Trophoblast cell (in vitro differentiated cells and primary cell): ENCODE results near the gene PDE6A.

Source experiments
- DNase-seq, 2 donors: peaks; one replicate each; pipeline ENCODE4 v3.0.0-alpha.2; 2016
- H2AFZ ChIP-seq: 2 replicates; pipeline ENCODE4 v1.6.1; 2013; ENCODE audit warnings: low read length, moderate library complexity, mild to moderate bottlenecking; ENCODE audit not compliant: insufficient read depth, poor library complexity
- H2AK5ac ChIP-seq: 2 replicates; pipeline ENCODE4 v1.6.1; 2013; ENCODE audit warnings: mild to moderate bottlenecking, low read length
- H2BK120ac ChIP-seq: 2 replicates; pipeline ENCODE4 v1.6.1; 2013; ENCODE audit warnings: low read length, mild to moderate bottlenecking, moderate library complexity; ENCODE audit not compliant: insufficient read depth, poor library complexity
- H2BK12ac ChIP-seq: 2 replicates; pipeline ENCODE4 v1.6.1; 2013; ENCODE audit warnings: mild to moderate bottlenecking, low read length, moderate library complexity
- H2BK5ac ChIP-seq: 2 replicates; pipeline ENCODE4 v1.6.1; 2013; ENCODE audit warnings: low read length, low read depth, moderate library complexity, mild to moderate bottlenecking; ENCODE audit not compliant: poor library complexity
- H3K14ac ChIP-seq: 2 replicates; pipeline ENCODE4 v1.6.1; 2013; ENCODE audit warnings: mild to moderate bottlenecking, low read length
- H3K18ac ChIP-seq: 2 replicates; pipeline ENCODE4 v1.6.1; 2013; ENCODE audit warnings: mild to moderate bottlenecking, low read length
- H3K23ac ChIP-seq: 2 replicates; pipeline ENCODE4 v1.6.1; 2013; ENCODE audit warnings: low read length
- H3K27ac ChIP-seq: 2 replicates; pipeline ENCODE4 v1.5.1; 2013; ENCODE audit warnings: low read depth, mild to moderate bottlenecking, inconsistent platforms, low read length, moderate library complexity
- H3K27me3 ChIP-seq: 2 replicates; pipeline ENCODE4 v1.6.1; 2013; ENCODE audit warnings: inconsistent platforms, mild to moderate bottlenecking, low read length, moderate library complexity; ENCODE audit not compliant: insufficient read depth
- H3K36me3 ChIP-seq, 2 experiments: 1 replicate in 1 of 2; 2 replicates in 1 of 2; pipeline ENCODE4 v1.6.1; 2013; ENCODE audit warnings: low read length in 2 of 2, mild to moderate bottlenecking in 2 of 2, moderate library complexity in 1 of 2; ENCODE audit not compliant: insufficient read depth in 2 of 2, control insufficient read depth in 1 of 2
- H3K4ac ChIP-seq: 2 replicates; pipeline ENCODE4 v1.6.1; 2013; ENCODE audit warnings: low read depth, mild to moderate bottlenecking, low read length, moderate library complexity
- H3K4me1 ChIP-seq, 2 experiments: 1 replicate in 1 of 2; 2 replicates in 1 of 2; pipeline ENCODE4 v1.6.1; 2013; ENCODE audit warnings: low read length in 2 of 2, mild to moderate bottlenecking in 2 of 2, moderate library complexity in 1 of 2; ENCODE audit not compliant: insufficient read depth in 2 of 2, control insufficient read depth in 1 of 2
- H3K4me2 ChIP-seq: 2 replicates; pipeline ENCODE4 v1.6.1; 2013; ENCODE audit warnings: inconsistent platforms, mild to moderate bottlenecking, low read length, moderate library complexity
- H3K4me3 ChIP-seq: 2 replicates; pipeline ENCODE4 v1.5.1; 2013; ENCODE audit warnings: mild to moderate bottlenecking, low read depth, low read length, inconsistent platforms
- H3K79me1 ChIP-seq: one replicate; pipeline ENCODE4 v1.6.1; 2013; ENCODE audit warnings: low read length
- H3K79me2 ChIP-seq: 2 replicates; pipeline ENCODE4 v1.6.1; 2013; ENCODE audit warnings: low read length, mild to moderate bottlenecking; ENCODE audit not compliant: control insufficient read depth, insufficient read depth, poor library complexity
- H3K9ac ChIP-seq: 2 replicates; pipeline ENCODE4 v1.6.1; 2013; ENCODE audit warnings: mild to moderate bottlenecking, low read length
- H3K9me3 ChIP-seq: 2 replicates; pipeline ENCODE4 v1.6.1; 2013; ENCODE audit warnings: low read depth, mild to moderate bottlenecking, control low read depth, inconsistent platforms, low read length; ENCODE audit not compliant: insufficient read depth
- H4K12ac ChIP-seq: 2 replicates; pipeline ENCODE4 v1.6.1; 2013; ENCODE audit warnings: low read depth, mild to moderate bottlenecking, low read length, moderate library complexity
- H4K8ac ChIP-seq: 2 replicates; pipeline ENCODE4 v1.6.1; 2013; ENCODE audit warnings: low read depth, mild to moderate bottlenecking, low read length, moderate library complexity
- H4K91ac ChIP-seq: one replicate; pipeline ENCODE4 v1.6.1; 2013; ENCODE audit warnings: low read depth, mild to moderate bottlenecking, low read length, moderate library complexity
- WGBS: extraction: QIAGEN DNeasy Blood & Tissue Kit; methylation state at CpG from one replicate; pipeline ENCODE4 v1.1.7; 2013; ENCODE audit warnings: missing lambda C conversion rate; ENCODE audit not compliant: insufficient read length, insufficient coverage; ENCODE audit errors: extremely low coverage; 5-methylcytosine and 5-hydroxymethylcytosine counted together

Gene PDE6A

DNA sequence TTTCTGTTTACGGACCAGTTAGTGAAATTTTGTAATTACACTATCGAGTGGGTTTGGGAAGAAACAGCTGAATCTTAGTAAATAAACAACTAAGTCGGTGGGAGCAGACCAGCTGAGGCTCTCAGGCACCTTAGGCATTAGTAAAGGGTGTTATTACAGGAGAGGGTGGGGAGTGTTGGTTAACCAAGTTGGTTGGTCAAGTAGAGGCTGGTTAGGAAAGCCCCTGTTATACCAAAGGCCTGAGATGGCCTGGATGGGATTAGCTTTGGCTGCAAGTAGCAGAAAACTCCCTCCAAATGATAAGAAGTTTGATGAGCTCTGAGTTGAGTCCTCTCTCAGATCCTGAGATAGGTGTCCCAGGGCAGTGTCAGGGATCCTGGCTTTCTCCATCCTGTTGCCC, 133.1 kb downstream of the PDE6A start:
- H4K8ac ChIP-seq = no peak overlapping the region
- no peak overlapping the region for H2BK120ac ChIP-seq
- DNase-seq = no peak
- H3K23ac ChIP-seq = no peak overlapping the region
- no peak overlapping the region for H3K9ac ChIP-seq
- H2AK5ac ChIP-seq = no peak overlapping the region
- H4K91ac ChIP-seq = no peak overlapping the region
- no peaks in the 10 kb centered on the region for H3K79me2 ChIP-seq
- WGBS = no CpG with 5 or more reads among the region's 3 CpGs
- no peak overlapping the region for H2AFZ ChIP-seq
- H2BK12ac ChIP-seq = no peak overlapping the region
- no peak overlapping the region for H3K4me2 ChIP-seq
- H4K12ac ChIP-seq = no peak overlapping the region
- no peaks in the 10 kb centered on the region for H3K79me1 ChIP-seq
- no peaks in the 10 kb centered on the region for H3K36me3 ChIP-seq
- H3K4ac ChIP-seq = no peak overlapping the region
- H3K4me3 ChIP-seq = no peak overlapping the region
- no peak overlapping the region for H3K18ac ChIP-seq
- no peak overlapping the region for H2BK5ac ChIP-seq
- no peak overlapping the region for H3K14ac ChIP-seq
- no peak overlapping the region for H3K27ac ChIP-seq
- peaks cover 3 to 8% of the 10 kb centered on the region in 2 experiments for H3K4me1 ChIP-seq
- H3K27me3 ChIP-seq = no peaks in the 10 kb centered on the region
- no peaks in the 10 kb centered on the region for H3K9me3 ChIP-seq

DNA sequence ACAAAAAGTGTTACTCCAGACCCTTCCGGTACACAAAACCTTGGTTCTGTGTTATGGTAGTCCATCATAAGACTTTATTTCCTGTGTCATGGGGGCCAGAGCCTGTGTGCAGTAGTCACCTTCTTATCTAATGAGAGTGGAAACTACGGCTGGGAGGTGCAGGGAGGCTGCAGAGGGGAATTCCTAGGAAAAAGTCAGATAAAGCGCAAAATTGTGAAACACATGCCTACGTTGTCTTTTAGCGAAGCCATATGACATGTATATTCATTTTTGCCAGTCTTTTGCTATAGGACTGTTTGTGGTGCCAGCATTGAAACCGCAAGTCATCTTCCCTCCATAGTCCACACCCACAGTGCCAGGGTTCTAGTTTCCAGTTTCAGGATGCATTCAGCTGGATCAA, 133.7 kb downstream of the PDE6A start:
- Histone ChIP-seq H3K9me3 (no peaks in the 10 kb centered on the region), H3K14ac (no peak overlapping the region), H3K23ac (no peak overlapping the region), H3K27me3 (no peaks in the 10 kb centered on the region), H3K36me3 (no peaks in the 10 kb centered on the region), H2BK12ac (no peak overlapping the region), H3K4me1 (peaks cover 8 to 14% of the 10 kb centered on the region in 2 experiments), H4K8ac (no peak overlapping the region), H4K91ac (no peak overlapping the region), H3K79me1 (peaks cover 5% of the 10 kb centered on the region), H3K18ac (no peak overlapping the region), H2AK5ac (no peak overlapping the region), H3K4me3 (no peak overlapping the region), H3K79me2 (no peaks in the 10 kb centered on the region), H3K4me2 (no peak overlapping the region), H2BK120ac (no peak overlapping the region), H3K4ac (no peak overlapping the region), H3K9ac (no peak overlapping the region), H4K12ac (no peak overlapping the region), H3K27ac (no peak overlapping the region), H2AFZ (no peak overlapping the region), H2BK5ac (no peak overlapping the region)
- DNase-seq = peak; percentile 20 to 41
- no CpG with 5 or more reads among the region's 6 CpGs for WGBS

- no peaks in the 10 kb centered on the region for H3K9me3 ChIP-seq
Measured at GRCh38 chr5:149809931-149810691, 134.5 kb downstream of the PDE6A start.

GRCh38 chr5:149808264-149808982, 136.2 kb downstream of the PDE6A start:
- Histone ChIP-seq H3K14ac (no peak overlapping the region), H2BK120ac (no peak overlapping the region), H3K18ac (no peak overlapping the region), H3K79me2 (no peaks in the 10 kb centered on the region), H3K4me1 (peaks cover 14 to 17% of the 10 kb centered on the region in 2 experiments), H3K9me3 (no peaks in the 10 kb centered on the region), H2BK5ac (no peak overlapping the region), H3K79me1 (peaks cover 7% of the 10 kb centered on the region), H2AK5ac (no peak overlapping the region), H3K23ac (no peak overlapping the region), H4K91ac (no peak overlapping the region), H3K9ac (no peak overlapping the region), H3K4me3 (no peak overlapping the region), H2BK12ac (no peak overlapping the region), H3K4me2 (no peak overlapping the region), H3K27me3 (no peaks in the 10 kb centered on the region), H2AFZ (no peak overlapping the region), H3K27ac (no peak overlapping the region), H4K12ac (no peak overlapping the region), H4K8ac (no peak overlapping the region), H3K4ac (no peak overlapping the region), H3K36me3 (no peaks in the 10 kb centered on the region)
- DNase-seq = no peak
- WGBS = no CpG with 5 or more reads among the region's 5 CpGs

More at GRCh38 chr5:149809931-149810691, 134.5 kb downstream of the PDE6A start:
- Histone ChIP-seq H2AFZ (no peak overlapping the region), H3K36me3 (no peaks in the 10 kb centered on the region), H3K9ac (no peak overlapping the region), H3K18ac (no peak overlapping the region), H3K27ac (no peak overlapping the region), H2BK120ac (no peak overlapping the region), H2BK5ac (no peak overlapping the region), H2AK5ac (no peak overlapping the region), H3K4me1 (peaks cover 12 to 17% of the 10 kb centered on the region in 2 experiments), H4K8ac (no peak overlapping the region), H3K79me1 (peaks cover 7% of the 10 kb centered on the region), H4K12ac (no peak overlapping the region), H3K4ac (no peak overlapping the region), H4K91ac (no peak overlapping the region), H3K23ac (no peak overlapping the region), H3K4me2 (no peak overlapping the region), H3K79me2 (no peaks in the 10 kb centered on the region), H3K4me3 (no peak overlapping the region), H2BK12ac (no peak overlapping the region), H3K14ac (no peak overlapping the region), H3K27me3 (no peaks in the 10 kb centered on the region)
- no peak for DNase-seq
- WGBS = no CpG with 5 or more reads among the region's 8 CpGs
